ENCODE data around the gene MAVS.

- TF ChIP-seq GTF2F1 (IDR thresholded peaks at IDR 0.05; ENCODE audit: low read depth, low read length) (no peak), SMARCE1 (IDR thresholded peaks at IDR 0.05) (no peak), RB1 (IDR thresholded peaks at IDR 0.05; ENCODE audit: low read depth) (no peak), CTCF (IDR thresholded peaks at IDR 0.05 in 2 of 3, conservative IDR thresholded peaks at IDR 0.05 in 1 of 3; ENCODE audit: insufficient read depth in 2 of 3, low read depth in 1 of 3, low read length in 3 of 3) (no peak), EZH2 (IDR thresholded peaks at IDR 0.05; ENCODE audit: borderline replicate concordance, low read depth, low read length) (no peak)
These were observed 42.8 kb upstream of the MAVS start for GRCh38 chr20:3803854-3804253.
